Astrocyte (in vitro differentiated cells and primary cell): ENCODE data around the gene CELA3B.

ENCODE experiments used
- EZH2 ChIP-seq: IDR thresholded peaks from 2 replicates; pipeline ENCODE4 v1.6.1; 2012; ENCODE audit warnings: mild to moderate bottlenecking, low read length, inconsistent platforms; ENCODE audit not compliant: insufficient read depth
- TF ChIP-seq, protein P1 (sequence below): IDR thresholded peaks from 2 replicates; pipeline ENCODE4 v1.5.1; 2011; ENCODE audit warnings: low read depth, mild to moderate bottlenecking, inconsistent platforms, low read length, moderate library complexity; ENCODE audit not compliant: insufficient read depth

DNA sequence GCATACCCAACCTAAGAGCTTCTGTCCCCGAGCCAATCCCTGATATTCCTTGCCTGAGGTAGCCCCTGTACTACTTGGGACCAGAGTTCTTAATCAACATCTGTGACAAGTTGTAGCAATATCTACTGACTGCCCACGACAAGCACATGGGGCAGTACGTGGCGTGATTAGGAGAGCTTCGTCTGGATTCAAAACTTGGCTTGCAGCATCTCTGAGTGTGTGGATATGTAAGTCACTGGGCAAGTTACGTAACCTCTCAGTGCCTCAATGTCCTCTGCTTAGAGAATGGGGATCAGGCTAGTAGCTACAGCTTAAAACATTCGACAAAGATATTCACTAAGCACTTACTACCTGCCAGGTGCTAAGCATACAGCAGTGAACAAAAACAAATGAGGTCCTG is 44.7 kb upstream of the CELA3B start:
- TF ChIP-seq, protein P1, sequence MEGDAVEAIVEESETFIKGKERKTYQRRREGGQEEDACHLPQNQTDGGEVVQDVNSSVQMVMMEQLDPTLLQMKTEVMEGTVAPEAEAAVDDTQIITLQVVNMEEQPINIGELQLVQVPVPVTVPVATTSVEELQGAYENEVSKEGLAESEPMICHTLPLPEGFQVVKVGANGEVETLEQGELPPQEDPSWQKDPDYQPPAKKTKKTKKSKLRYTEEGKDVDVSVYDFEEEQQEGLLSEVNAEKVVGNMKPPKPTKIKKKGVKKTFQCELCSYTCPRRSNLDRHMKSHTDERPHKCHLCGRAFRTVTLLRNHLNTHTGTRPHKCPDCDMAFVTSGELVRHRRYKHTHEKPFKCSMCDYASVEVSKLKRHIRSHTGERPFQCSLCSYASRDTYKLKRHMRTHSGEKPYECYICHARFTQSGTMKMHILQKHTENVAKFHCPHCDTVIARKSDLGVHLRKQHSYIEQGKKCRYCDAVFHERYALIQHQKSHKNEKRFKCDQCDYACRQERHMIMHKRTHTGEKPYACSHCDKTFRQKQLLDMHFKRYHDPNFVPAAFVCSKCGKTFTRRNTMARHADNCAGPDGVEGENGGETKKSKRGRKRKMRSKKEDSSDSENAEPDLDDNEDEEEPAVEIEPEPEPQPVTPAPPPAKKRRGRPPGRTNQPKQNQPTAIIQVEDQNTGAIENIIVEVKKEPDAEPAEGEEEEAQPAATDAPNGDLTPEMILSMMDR, result no peak
- TF ChIP-seq EZH2, result no peak
